GM18909 (cell line): ENCODE measurements around the gene TMC1.
"Not testable (repeated sequence)": the region's sequence is repeated elsewhere in the genome, so short reads cannot be mapped to it uniquely, and the experiment has no call there.

Experiments used
- ATAC-seq: cut with Tn5 transposase; IDR thresholded peaks from one replicate; pipeline ENCODE4 v1.9.1; 2021; ENCODE audit warnings: mild to moderate bottlenecking; ENCODE audit not compliant: unreplicated experiment, poor library complexity

The TMC1 gene

DNA sequence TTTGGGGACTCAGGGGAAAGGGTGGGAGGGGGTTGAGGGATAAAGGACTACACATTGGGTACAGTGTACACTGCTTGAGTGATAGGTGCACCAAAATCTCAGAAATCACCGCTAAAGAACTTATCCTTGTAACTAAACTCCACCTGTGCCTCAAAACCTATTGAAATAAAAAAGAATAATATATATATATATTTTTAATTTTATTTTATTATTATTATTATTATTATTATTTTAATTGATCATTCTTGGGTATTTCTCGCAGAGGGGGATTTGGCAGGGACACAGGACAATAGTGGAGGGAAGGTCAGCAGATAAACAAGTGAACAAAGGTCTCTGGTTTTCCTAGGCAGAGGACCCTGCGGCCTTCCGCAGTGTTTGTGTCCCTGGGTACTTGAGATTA is 328.8 kb downstream of the TMC1 start:
- ATAC-seq, result not testable (repeated sequence)

- ATAC-seq, result no peak
These were observed 333.9 kb downstream of the TMC1 start for GRCh38 chr9:72855321-72855720.

GRCh38 chr9:72855890-72856523 is 334.6 kb downstream of the TMC1 start:
- no peak for ATAC-seq

- no peak for ATAC-seq
These were observed 335.7 kb downstream of the TMC1 start for GRCh38 chr9:72856972-72857623.

GRCh38 chr9:72857624-72857996 is 336.2 kb downstream of the TMC1 start:
- ATAC-seq, result no peak

DNA sequence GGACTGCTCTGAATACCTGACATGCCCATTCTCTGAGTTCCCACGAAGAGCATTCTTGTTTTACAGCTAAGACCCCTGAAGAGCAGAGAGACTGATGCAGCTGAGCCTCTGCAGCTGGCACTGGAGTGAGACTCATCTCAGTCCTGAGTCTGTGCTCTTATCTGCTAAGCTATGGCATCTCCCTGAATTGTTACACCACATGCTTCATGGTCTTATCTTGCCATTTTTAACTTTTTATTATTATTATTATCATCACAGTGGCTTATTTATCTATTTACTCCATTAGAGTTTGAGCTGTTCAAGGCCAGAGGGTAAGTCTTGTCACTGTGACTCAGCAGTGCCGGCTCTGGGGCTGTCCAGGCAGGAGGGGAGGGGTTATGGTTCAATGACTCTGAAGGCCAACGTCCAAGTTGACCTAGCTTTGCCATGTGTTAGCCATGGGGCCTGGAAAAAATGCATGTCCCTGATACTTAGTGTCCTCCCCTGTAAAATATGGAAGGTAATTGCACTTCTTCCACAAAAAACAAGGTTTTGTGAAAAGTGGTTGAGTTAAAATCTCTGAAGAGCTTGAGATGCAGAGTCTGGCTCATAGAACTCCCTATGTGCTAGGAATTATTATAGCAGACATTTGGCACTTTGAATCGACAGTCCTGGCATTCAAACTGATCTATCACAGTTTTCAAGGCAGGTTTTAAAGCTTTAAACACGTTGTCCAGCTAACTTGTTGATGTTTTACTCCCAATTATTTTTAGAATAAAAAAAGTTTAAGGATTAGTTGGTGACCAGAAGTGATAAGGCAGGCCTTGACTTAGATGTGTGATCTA is 336.9 kb downstream of the TMC1 start:
- ATAC-seq, result no peak

DNA sequence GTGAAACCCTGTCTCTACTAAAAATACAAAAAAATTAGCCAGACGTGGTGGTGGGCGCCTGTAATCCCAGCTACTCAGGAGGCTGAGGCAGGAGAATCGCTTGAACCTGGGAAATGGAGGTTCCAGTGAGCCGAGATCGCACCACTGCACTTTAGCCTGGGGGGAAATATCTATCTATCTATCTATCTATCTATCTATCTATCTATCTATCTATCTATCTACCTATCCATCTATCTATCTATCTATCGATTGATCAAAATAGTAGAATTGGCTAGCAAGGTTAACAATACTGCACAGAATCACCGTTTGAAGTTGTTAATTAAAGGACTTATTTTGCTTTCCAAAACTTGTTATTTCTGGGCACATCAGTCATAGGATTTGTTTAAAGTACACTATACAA is 341.4 kb downstream of the TMC1 start:
- ATAC-seq, result not testable (repeated sequence)

DNA sequence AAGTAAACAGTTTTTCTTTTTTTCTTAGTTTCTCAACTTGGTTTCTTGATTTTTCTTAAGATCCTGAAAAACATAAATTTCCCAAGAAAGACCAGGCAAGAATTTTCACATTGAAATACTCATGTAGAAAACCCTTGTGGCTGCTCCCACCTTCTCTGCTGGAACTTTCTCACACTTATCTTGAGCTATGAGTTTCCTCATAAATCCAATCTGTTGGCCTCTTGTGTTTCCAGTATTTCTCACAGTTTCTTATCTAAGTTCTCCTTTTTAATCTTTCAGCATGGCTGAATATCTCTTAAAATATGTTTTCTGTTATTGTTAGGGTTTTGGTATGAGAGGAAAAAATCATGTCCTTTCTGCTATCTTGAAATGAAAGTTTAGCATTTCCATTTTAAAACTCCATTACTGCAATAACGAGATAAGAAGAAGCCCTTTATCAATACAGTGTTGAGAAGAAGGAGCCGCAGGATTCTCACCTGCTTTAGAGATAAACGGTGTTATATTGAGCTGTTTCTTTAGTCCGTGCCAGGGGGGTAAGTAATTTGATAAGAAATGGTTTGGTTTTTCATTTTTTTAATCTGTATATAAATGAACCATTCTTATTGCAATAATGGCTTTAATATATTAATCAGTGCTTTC is 342.2 kb downstream of the TMC1 start:
- ATAC-seq, result no peak

DNA sequence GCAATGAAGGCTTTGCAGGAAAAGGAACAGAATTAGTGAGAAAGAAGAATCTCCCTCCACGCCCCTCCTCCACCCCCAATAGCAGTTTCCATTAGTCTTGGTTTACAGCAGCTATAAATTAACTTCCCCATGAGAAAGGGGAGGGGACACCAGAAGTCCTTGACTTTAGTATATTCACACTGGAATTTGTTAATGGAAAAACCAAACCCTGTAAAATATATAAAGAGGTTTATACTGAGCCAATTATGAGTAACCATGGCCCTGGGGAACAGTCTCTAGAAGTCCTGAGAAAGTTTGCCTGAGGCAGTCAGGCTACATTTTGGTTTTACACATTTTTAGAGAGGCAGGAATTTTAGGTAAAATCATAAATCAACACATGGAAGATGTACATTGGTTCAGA is 342.9 kb downstream of the TMC1 start:
- no peak for ATAC-seq

DNA sequence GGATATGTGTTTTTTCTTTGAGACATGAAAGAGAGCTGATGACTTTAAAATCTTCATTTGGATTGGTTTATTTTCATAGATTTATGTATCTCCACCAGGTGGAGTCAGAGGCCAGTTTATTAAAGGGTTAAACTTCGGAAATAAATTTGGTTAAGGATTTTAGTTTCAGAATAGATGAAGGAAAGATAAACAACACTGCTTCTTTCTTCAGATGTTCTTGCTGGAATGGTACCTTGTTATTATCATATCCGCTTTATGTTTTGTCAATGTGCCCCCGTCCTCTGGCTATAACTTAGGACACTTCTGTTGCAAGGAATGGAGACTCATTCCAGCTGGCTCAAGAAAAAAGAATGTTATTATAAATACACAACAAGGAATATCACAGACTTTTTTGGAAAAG is 350.3 kb downstream of the TMC1 start:
- no peak for ATAC-seq

DNA sequence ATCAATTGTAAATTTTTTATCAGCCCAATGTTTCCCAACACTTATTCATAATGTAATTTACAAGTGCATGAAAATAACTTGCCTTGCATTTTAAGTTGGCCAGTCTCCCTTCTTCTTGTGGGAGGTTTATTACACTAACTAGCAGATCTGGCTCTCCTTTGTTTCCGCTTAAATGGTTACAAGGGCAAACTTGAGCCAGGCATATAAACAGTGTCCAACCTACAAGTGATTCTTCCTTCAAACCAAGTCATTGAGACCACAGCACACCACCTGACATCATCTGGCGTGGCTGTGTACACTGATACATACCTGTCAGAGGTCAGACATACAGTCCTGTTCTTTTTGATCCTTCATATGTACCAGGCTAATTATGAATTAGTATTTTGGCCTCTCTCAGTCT is 351.3 kb downstream of the TMC1 start:
- no peak for ATAC-seq

GRCh38 chr9:72873456-72873855 is 352.0 kb downstream of the TMC1 start:
- ATAC-seq, result no peak

GRCh38 chr9:72874344-72874743 is 352.9 kb downstream of the TMC1 start:
- no peak for ATAC-seq

DNA sequence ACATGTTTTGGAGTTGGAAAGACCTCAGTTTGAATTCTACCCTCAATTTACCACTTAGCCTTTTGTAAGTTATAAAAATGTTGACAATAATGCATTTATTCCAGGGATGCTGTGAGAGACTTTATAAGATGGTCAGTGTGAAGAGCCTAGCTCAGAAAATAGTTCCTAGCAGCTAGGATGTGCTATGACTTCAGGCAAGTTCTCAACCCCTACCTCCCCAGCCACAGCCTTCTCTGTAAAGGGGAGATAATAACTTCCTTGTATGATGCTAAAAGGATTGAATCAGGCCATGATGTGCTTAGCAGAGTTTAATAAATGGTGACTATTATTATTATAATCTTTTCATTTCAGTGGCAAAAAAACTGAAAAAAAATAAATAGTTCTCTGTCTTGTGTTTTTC is 353.8 kb downstream of the TMC1 start:
- ATAC-seq, result no peak

DNA sequence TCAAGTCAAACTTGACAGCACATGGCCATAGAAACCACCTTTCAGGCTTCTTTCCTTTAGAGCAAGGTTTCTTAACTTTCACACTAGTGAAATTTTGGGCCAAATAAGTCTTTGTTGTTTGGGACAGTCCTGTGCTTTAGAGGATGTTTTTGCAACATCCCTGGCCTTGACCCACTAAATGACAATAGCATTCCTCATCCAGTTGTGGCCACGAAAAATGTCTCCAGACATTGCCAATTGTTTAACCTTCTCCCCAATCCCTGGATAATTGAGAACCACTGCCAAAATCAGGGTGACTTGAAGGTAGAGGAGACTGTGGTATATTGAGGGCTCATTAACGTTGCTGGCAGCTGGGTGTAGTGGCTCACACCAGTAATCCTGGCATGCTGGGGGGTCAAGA is 359.4 kb downstream of the TMC1 start:
- ATAC-seq, result no peak

DNA sequence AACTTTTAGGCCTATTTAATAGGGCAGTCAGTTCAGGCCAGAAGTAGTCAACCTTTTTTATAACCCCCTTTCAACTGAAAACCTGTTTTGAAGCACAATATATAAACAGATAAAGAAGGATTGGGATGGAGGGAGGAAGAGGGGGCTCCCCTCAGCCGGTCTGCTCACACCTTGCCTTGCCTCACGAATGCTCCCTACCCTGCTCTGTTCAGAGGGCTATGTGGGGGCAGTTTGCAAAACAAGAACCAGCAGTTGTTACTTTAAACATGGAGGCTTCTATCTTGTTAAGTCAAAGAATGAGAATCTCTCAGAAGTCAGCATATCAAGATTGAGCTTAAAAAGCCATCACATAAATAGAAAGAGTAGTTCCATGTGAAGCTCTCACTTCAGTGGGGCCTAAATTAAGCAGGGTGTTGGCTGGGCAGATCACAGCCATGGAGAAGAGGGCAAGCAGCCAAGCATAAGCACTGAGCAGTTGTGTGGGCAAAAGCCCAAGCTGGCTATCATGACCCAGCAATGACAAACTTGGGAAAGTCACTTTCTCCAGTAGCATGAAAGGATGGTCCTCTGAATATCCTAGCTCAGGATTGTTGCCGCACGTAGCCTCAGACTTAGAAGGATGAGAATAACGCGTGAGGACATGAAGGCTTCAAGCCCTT is 360.8 kb downstream of the TMC1 start:
- ATAC-seq, result no peak

GRCh38 chr9:72883875-72884274 is 362.5 kb downstream of the TMC1 start:
- no peak for ATAC-seq

GRCh38 chr9:72884508-72884907 is 363.1 kb downstream of the TMC1 start:
- no peak for ATAC-seq
